Measurements from ENCODE around the gene CNTN4.

CNTN4 gene

GRCh38 chr3:2544718-2545117 lies 446.1 kb downstream of the CNTN4 start:
- TF ChIP-seq CTCF (IDR thresholded peaks at IDR 0.05; ENCODE audit: insufficient read depth, low read depth, low read length, missing control alignments): no peak
- no peak overlapping the region for H3K4me3 ChIP-seq (ENCODE audit: low read length)
- no peak for DNase-seq (ENCODE audit: low read depth)

DNA sequence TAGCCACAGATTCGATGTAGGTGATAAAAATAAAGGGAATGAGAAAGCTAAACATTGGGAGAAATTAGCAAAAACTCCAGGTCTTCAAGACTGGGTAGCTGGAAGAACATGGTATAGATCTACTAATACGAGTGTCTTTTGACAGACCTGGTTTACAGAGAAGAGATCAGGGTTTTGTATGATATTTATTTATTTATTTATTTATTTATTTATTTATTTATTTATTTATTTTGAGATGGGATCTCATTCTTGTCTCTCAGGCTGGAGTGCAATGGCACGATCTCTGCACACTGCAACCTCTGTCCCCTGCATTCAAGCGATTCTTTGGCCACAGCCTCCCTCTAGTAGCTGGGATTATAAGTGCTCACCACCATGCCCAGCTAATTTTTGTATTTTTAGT lies 448.4 kb downstream of the CNTN4 start:
- TF ChIP-seq CTCF (IDR thresholded peaks at IDR 0.05; ENCODE audit: insufficient read depth, low read depth, low read length, missing control alignments): no peak
- no peak overlapping the region for H3K4me3 ChIP-seq (ENCODE audit: low read length)
- no peak for DNase-seq (ENCODE audit: low read depth)

DNA sequence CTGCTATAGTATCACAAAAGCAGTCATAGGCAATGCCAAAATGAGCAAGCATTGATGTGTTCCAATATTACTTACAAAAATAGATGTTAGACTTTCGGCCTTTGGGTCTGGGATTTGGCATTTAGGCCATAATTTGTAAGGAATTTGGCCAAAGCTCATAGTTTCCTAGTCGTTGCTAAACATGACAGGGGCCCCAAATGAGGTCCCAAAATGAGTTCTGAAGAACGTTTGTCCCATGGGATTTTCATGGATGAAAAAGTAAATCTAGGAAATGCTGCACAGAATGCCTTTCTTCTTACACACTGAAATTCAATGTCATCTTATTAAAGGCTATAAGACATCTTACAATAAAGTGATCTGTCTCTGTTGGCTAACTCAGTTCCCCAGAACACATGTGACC lies 456.0 kb downstream of the CNTN4 start:
- no peak for DNase-seq (ENCODE audit: low read depth)
- H3K4me3 ChIP-seq (ENCODE audit: low read length): no peak overlapping the region
- no peak for TF ChIP-seq CTCF (IDR thresholded peaks at IDR 0.05; ENCODE audit: insufficient read depth, low read depth, low read length, missing control alignments)

- TF ChIP-seq CTCF (IDR thresholded peaks at IDR 0.05; ENCODE audit: insufficient read depth, low read depth, low read length, missing control alignments): no peak
- DNase-seq (ENCODE audit: low read depth): no peak
- H3K4me3 ChIP-seq (ENCODE audit: low read length): no peak overlapping the region
These were observed 460.1 kb downstream of the CNTN4 start for GRCh38 chr3:2558796-2559195.

DNA sequence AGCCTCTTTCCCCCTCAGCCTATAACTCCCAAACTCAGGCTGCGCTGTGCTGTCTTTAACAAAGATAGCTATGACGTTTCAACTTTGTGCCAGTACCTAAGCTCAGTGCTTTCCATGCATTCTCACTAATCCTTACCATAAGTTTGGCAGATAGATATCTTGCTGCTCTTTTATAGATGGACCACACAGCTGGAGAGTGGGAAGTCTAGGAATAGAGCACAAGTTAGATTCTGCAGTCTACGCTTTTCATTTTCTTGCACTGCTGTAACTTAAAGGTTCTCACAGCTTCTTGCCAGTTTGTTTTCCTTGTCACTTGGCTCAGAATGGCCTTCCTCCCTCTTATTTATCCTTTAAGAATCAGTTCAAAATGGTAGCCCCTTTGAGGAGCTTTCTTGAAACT lies 468.8 kb downstream of the CNTN4 start:
- DNase-seq (ENCODE audit: low read depth): no peak
- TF ChIP-seq CTCF (IDR thresholded peaks at IDR 0.05; ENCODE audit: insufficient read depth, low read depth, low read length, missing control alignments): no peak

GRCh38 chr3:2568156-2568555 lies 469.5 kb downstream of the CNTN4 start:
- TF ChIP-seq CTCF (IDR thresholded peaks at IDR 0.05; ENCODE audit: insufficient read depth, low read depth, low read length, missing control alignments): no peak
- no peak for DNase-seq (ENCODE audit: low read depth)
- H3K4me3 ChIP-seq (ENCODE audit: low read length): no peak overlapping the region

More for the DNA sequence above, 468.8 kb downstream of the CNTN4 start:
- H3K4me3 ChIP-seq (ENCODE audit: low read length): no peak overlapping the region

GRCh38 chr3:2568929-2569328 lies 470.3 kb downstream of the CNTN4 start:
- no peak for TF ChIP-seq CTCF (IDR thresholded peaks at IDR 0.05; ENCODE audit: insufficient read depth, low read depth, low read length, missing control alignments)
- DNase-seq (ENCODE audit: low read depth): no peak
- H3K4me3 ChIP-seq (ENCODE audit: low read length): no peak overlapping the region

Measured in epithelial cell of esophagus (primary cell).